ENCODE results near the gene ACTR3C.

The ACTR3C gene

DNA sequence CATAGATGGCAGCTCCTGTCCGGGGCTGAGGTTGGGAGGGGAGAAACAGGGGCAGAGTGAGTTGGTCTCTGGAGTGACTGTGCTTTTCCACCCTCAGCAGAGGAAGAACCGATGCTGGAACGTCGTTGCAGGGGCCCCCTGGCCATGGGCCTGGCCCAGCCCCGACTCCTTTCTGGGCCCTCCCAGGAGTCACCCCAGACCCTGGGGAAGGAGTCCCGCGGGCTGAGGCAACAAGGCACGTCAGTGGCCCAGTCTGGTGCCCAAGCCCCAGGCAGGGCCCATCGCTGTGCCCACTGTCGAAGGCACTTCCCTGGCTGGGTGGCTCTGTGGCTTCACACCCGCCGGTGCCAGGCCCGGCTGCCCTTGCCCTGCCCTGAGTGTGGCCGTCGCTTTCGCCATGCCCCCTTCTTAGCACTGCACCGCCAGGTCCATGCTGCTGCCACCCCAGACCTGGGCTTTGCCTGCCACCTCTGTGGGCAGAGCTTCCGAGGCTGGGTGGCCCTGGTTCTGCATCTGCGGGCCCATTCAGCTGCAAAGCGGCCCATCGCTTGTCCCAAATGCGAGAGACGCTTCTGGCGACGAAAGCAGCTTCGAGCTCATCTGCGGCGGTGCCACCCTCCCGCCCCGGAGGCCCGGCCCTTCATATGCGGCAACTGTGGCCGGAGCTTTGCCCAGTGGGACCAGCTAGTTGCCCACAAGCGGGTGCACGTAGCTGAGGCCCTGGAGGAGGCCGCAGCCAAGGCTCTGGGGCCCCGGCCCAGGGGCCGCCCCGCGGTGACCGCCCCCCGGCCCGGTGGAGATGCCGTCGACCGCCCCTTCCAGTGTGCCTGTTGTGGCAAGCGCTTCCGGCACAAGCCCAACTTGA is 48.0 kb upstream of the ACTR3C start:
- no peak for TF ChIP-seq TSHZ2 (CRISPR knock-in tag; IDR thresholded peaks at IDR 0.05)
- no peak for TF ChIP-seq BACH2 (CRISPR knock-in tag; IDR thresholded peaks at IDR 0.05; ENCODE audit: borderline replicate concordance)
- TF ChIP-seq OSR1 (CRISPR knock-in tag; IDR thresholded peaks at IDR 0.05): no peak
- TF ChIP-seq, protein P1, sequence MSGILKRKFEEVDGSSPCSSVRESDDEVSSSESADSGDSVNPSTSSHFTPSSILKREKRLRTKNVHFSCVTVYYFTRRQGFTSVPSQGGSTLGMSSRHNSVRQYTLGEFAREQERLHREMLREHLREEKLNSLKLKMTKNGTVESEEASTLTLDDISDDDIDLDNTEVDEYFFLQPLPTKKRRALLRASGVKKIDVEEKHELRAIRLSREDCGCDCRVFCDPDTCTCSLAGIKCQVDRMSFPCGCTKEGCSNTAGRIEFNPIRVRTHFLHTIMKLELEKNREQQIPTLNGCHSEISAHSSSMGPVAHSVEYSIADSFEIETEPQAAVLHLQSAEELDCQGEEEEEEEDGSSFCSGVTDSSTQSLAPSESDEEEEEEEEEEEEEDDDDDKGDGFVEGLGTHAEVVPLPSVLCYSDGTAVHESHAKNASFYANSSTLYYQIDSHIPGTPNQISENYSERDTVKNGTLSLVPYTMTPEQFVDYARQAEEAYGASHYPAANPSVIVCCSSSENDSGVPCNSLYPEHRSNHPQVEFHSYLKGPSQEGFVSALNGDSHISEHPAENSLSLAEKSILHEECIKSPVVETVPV (CRISPR knock-in tag; IDR thresholded peaks at IDR 0.05): no peak
- no peak for TF ChIP-seq CREB5 (CRISPR knock-in tag; IDR thresholded peaks at IDR 0.05; ENCODE audit: low read depth)
- no peak for TF ChIP-seq RARB (CRISPR knock-in tag; IDR thresholded peaks at IDR 0.05)
- no peak for TF ChIP-seq PPARA (CRISPR knock-in tag; IDR thresholded peaks at IDR 0.05; ENCODE audit: borderline replicate concordance)
- TF ChIP-seq TCF4 (CRISPR knock-in tag; IDR thresholded peaks at IDR 0.05; ENCODE audit: borderline replicate concordance): no peak
- TF ChIP-seq PATZ1 (CRISPR knock-in tag; IDR thresholded peaks at IDR 0.05; ENCODE audit: borderline replicate concordance): no peak
- no peak for TF ChIP-seq ESRRG (CRISPR knock-in tag; IDR thresholded peaks at IDR 0.05)
- no peak for TF ChIP-seq CSDC2 (CRISPR knock-in tag; IDR thresholded peaks at IDR 0.05)
- TF ChIP-seq SNAI2 (CRISPR knock-in tag; IDR thresholded peaks at IDR 0.05): no peak
- TF ChIP-seq ZNF70 (CRISPR knock-in tag; IDR thresholded peaks at IDR 0.05): no peak
- no peak for TF ChIP-seq ZNF8 (CRISPR knock-in tag; IDR thresholded peaks at IDR 0.05)
- no peak for TF ChIP-seq ISL1 (CRISPR knock-in tag; IDR thresholded peaks at IDR 0.05)
- TF ChIP-seq, protein P2, sequence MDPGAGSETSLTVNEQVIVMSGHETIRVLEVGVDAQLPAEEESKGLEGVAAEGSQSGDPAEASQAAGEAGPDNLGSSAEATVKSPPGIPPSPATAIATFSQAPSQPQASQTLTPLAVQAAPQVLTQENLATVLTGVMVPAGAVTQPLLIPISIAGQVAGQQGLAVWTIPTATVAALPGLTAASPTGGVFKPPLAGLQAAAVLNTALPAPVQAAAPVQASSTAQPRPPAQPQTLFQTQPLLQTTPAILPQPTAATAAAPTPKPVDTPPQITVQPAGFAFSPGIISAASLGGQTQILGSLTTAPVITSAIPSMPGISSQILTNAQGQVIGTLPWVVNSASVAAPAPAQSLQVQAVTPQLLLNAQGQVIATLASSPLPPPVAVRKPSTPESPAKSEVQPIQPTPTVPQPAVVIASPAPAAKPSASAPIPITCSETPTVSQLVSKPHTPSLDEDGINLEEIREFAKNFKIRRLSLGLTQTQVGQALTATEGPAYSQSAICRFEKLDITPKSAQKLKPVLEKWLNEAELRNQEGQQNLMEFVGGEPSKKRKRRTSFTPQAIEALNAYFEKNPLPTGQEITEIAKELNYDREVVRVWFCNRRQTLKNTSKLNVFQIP (CRISPR knock-in tag; IDR thresholded peaks at IDR 0.05; ENCODE audit: borderline replicate concordance, low read depth): no peak
- no peak for TF ChIP-seq ZC3H10 (CRISPR knock-in tag; IDR thresholded peaks at IDR 0.05)
- TF ChIP-seq ZNF565 (CRISPR knock-in tag; conservative IDR thresholded peaks at IDR 0.05; ENCODE audit: low read depth): no peak
- ATAC-seq: no peak

- peak; percentile 6; the same call in 1 of the 3 replicates for ATAC-seq
- TF ChIP-seq ARNTL (CRISPR knock-in tag; IDR thresholded peaks at IDR 0.05; ENCODE audit: borderline replicate concordance, low read depth) (no peak), PATZ1 (CRISPR knock-in tag; IDR thresholded peaks at IDR 0.05; ENCODE audit: borderline replicate concordance) (no peak), OSR1 (CRISPR knock-in tag; IDR thresholded peaks at IDR 0.05) (no peak), TSHZ2 (CRISPR knock-in tag; IDR thresholded peaks at IDR 0.05) (no peak), BACH2 (CRISPR knock-in tag; IDR thresholded peaks at IDR 0.05; ENCODE audit: borderline replicate concordance) (no peak), TOX (CRISPR knock-in tag; IDR thresholded peaks at IDR 0.05; ENCODE audit: borderline replicate concordance) (no peak)
- TF ChIP-seq, protein P1 (CRISPR knock-in tag; IDR thresholded peaks at IDR 0.05): no peak
- TF ChIP-seq, protein P2 (CRISPR knock-in tag; IDR thresholded peaks at IDR 0.05; ENCODE audit: borderline replicate concordance, low read depth): no peak
Measured at GRCh38 chr7:150370612-150371071, 47.3 kb upstream of the ACTR3C start.
